HG03025 (cell line): ENCODE data around the gene DMD.

ENCODE experiments used
- ATAC-seq: cut with Tn5 transposase; IDR thresholded peaks from one replicate; pipeline ENCODE4 v1.9.1; 2021; ENCODE audit warnings: mild to moderate bottlenecking, moderate library complexity; ENCODE audit not compliant: unreplicated experiment, low FRiP score

The DMD gene

DNA sequence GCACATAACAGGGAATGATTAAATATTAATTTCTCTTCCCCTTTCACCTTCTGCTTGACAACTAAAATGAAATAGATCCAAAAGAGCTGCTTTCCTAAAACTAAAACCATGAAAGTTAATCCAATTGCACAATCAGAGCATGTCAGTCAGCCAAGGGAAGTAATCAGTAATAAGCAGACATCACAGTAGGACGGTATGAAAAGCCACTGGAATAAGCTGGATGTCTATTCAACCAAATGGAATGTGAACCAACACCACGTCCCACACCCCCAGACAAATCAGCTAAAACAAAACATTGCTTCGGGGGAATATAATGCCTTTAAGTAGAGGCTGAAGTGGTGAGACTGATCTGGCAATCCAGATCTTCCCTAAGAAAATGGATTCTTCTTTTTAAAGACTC, 1280.1 kb downstream of the DMD start:
- ATAC-seq: no peak

DNA sequence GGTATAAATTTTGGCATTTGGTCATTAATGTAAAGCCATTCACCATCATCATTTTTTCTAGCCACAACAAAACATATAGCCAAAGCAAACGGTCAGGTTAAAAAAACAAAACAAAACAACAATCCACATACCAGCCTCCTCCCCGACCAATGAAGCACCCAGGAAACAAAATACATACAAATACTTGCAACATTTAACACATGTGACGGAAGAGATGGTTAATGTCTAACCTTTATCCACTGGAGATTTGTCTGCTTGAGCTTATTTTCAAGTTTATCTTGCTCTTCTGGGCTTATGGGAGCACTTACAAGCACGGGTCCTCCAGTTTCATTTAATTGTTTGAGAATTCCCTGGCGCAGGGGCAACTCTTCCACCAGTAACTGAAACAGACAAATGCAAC, 1282.0 kb downstream of the DMD start:
- no peak for ATAC-seq

DNA sequence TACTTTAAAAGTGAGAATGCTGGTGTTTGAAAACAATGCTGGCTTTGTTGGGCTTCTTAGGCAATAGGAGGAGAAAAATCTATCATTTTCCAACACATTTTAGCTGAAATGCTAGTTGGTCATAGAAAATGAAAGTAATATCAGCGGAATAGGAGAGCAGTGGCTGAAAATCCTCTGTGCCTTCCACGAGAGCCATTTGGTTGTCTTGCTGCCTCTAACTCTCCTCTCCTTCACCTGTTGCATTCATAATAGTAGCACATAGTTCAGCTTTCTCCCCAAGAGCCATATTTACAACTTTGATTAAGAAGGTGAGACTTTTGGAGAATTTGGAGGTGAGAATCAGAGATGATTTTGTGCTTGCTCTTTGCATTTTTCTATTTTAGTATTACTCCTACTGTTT, 1290.1 kb downstream of the DMD start:
- ATAC-seq: no peak

DNA sequence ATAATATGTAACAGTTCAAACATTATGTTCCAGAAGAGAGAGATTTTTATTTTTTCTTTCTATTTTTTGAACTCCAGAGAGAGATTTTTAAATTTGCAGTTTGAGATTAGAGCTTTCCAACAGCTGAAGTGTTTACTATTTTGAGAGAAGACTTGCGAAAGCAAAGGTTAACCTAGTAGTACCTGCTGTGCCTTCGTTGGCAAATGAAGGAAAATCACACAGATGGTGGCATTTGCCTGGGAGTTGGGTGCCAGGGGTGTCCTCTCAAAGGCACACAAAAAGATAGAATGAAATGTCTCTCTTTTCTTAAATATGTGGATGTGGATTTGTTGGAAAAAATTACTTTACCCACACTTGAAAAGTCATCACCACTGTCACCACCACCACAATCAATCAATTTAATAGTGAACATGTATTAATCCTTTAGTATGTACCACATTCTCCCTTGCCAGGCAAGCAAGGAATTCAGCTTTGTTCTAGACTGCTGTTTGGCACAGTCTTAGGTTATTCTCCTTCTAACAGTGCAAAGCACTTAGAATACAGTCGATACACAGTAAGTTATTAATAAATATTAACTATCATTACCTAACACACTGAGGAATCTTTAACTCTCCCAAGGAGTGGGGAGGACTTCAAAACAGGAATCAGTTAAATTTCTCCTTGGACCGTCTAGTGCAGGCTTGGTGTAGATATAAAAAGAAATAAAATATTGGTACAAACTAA, 1301.3 kb downstream of the DMD start:
- no peak for ATAC-seq

DNA sequence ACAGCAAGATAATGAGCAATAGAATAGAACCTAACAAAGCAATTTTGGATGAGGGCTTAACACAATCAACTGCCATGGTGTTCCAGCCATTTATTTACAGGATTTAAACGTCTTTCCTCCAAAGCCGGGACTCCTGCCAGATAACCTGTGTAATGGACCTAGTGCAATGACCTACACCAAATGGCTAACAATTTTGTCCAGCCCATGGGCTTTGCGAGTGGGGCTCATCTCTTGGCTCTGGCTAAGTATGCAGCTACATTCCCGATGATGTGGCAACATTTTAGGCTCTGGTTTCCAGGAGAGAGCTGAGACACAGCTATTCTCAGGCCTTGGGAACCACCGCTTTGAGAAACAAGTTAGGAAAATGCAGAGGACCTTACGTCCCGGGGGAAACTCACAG, 1317.2 kb downstream of the DMD start:
- no peak for ATAC-seq

DNA sequence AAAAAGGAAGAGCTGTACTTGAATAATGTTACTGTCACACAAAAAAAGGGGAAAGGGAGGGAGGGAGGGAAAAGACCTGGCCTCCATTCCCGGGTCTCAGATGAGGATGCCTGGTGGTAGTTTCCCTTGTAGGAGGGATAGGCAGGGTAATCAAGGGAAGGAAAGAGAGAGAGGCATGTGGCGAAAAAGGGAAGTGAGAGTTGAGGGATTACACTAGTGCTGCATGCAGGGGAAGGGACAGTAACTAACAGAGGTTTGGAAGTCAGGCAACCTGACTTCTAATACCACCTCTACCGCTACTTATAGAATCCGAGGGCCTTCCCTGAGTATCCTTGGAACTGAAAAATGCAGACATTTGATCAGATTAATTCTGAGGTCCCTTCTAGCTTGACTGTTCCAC, 1317.8 kb downstream of the DMD start:
- no peak for ATAC-seq

DNA sequence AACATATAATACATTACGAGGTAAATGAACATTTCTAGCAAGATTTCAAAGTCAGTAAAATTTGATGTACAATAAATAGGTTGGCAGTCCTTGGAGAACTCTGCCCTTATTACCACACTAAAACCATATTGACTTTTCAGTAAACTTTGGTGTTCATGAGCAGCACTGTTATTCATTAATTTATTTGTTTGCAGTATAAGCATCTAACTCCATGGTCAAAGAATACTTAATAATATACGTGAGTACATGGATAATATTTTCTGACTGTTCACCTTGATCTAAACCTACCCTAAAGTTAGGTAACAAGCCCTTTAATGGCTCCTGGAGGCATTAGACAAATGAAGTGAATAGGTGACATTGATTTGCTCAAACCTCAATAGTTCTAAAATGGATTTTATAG, 1322.3 kb downstream of the DMD start:
- ATAC-seq: no peak

DNA sequence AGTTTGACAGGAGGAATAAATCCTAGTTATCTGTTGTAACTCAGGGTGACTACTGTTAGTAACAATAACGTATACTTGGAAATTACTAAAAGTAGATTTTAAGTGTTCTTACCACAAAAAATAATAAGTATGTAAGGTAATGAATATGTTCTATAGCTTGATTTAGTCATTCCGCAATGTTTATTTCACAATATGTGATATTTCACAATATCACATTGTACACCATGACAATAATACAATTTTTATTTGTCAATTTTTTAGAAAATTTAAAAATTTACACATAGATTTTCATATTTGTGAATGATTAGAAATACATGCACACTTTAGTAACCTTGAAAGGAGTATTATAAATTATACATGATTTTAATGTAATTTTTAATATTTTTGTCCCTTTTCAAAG, 1326.8 kb downstream of the DMD start:
- no peak for ATAC-seq

DNA sequence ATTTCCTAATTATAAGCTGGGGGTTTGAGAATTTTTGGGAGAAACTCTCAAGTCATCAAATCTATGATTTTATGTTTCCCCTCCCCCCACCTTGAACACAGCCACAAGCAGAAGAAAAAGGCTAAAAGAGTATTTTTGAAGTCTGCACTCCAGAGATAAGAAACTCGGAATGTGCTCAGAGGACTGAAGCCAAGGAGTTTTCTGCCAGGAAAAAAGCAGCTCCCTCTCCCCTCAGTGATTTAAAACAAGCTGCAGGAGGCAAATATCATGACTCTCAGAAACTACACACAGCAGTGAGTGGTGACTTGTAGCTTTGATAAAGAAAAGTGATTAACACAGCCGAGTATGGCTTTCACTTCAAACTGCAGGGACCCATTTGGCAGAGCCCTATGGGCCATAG, 1339.3 kb downstream of the DMD start:
- ATAC-seq: no peak

DNA sequence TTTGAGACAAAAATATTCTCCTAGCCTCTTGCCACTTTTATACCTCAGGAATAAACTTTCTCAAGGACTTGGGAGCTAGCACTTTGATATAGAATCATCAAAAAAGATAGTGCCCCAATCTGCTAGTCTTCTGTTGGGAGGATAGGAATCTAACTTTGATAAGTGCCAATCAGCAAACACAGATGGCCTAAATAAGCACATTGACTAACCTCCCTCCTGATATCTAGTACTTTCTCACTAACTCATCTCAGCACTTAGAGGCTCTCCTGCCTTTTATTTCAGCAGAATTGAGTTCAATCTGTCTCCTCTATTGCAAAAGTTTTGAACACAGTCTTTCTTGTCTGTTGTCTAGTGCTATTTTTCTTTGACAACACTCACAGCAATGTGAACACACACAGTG, 1341.1 kb downstream of the DMD start:
- no peak for ATAC-seq

DNA sequence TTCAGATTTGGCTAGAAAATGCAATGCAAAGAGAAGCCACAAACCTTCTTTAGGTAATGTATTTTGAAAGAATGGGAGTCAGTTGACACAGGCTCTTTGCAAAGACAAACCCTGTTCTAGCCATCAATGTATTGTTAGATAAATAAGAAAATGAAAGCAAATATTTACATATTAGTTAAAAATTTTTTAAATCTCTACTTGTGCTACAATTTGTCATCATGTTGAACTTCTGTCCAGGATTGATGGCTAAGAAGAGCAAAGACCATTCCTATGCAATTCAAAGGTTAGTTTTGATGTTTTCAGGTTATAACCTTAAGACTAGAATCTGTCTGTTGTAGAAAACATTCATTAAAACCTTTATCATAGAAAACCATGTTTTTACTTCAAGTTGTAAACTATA, 1350.7 kb downstream of the DMD start:
- no peak for ATAC-seq

DNA sequence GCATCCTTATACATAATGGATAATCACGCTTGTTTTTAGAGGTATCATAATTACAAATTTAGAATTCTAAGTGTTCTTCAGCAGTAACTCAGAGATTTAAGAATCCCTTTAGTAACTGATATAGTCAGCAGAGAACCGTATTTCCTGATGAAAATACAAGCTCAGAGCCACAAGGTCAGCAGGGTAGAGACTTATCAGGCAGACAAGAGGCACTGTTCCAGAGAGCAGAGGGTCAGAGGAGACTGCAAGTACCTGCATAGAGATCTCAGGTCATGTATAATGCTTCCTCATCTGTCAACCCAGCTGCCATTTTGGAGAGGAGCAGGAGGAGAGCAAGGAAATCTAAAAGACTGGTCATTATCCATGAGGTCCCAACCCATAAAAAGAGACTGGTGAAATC, 1352.4 kb downstream of the DMD start:
- ATAC-seq: no peak

DNA sequence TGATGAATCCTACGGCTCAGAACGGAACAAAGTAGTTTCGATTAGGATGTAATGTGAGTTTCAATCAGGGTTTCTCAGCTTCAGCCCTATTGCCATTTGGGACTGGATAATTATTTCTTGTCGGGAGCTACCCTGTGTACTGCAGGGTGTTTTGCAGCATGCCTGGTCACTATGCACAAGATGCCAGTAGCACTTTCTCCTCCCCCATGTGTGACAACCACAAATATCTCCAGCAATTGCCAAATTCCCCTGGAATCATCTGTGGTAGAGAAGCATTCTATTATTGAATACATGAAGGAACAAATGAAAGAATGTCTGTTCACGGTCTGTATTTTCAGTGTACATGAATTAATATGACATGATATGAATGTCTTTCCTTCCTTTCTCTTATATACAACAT, 1356.6 kb downstream of the DMD start:
- no peak for ATAC-seq

DNA sequence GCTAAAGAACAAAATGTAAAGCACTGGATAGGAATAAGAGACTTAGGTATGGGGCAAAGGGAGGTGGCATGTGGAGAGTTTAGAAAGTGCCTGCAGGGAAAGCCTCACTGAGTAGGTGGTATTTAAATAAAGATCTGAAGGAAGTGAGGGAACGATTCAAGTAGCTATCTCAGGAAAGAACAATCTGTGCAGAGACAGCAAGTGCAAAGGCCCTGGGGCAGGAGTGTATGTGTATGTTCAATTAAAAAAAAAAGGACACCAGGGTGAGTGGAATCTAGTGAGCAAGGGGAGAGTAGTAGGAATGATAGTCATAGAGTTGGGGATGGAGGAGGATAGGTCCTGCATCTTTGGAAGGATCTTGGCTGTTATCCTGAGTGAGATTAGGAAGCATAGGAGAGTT, 1359.6 kb downstream of the DMD start:
- no peak for ATAC-seq

DNA sequence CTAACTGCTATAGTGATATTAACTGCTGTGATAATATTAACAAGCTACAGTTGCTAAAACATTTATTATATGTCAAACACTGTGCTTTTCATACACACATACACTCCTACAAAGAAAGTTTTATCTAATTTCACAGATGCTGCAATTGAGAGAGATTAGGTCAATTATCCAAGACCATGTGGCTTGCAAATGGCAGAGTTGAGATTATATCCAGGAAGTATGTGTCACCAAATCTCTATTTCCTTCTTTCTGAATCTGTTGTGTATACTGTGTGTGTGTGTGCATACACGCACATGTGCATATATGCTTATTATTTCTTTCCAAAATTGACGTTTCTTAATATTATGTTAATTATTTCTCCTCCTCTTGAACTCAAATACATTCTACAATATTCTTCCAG, 1363.6 kb downstream of the DMD start:
- no peak for ATAC-seq

DNA sequence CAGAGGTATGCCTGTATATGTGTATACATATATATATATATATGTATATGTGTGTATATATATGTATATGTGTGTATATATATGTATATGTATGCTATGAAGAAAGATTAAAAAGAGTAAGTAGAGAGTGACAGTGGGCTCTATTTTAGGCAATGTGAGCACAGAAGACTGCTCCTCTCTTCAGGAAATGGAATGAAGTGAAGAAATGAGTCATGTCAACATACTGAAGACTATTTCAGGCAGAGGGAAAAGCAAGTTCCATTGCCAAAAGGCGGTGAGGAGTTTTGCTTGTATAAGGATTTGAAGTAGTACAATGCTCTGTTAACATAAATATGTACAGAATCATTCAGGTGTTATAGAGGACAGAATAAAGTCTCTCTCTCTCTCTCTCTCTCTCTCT, 1366.3 kb downstream of the DMD start:
- no peak for ATAC-seq

DNA sequence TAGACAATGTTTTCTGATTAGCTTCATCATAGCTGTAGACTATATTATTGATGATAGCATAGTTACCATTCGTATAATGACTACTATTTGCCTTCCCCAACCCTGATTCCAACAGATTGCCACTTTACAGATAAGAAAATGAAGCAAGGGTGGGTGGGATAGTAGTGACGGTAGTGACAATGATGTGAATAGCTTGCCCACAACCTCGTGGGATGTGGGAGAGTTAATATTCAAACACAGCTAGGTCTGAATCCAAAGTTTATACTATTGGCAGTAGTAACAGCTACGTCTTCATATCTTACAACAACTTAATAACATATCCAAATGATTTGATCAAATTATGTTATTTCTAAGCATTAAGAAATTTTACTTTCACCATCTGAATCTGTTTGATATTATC, 1372.7 kb downstream of the DMD start:
- ATAC-seq: no peak

DNA sequence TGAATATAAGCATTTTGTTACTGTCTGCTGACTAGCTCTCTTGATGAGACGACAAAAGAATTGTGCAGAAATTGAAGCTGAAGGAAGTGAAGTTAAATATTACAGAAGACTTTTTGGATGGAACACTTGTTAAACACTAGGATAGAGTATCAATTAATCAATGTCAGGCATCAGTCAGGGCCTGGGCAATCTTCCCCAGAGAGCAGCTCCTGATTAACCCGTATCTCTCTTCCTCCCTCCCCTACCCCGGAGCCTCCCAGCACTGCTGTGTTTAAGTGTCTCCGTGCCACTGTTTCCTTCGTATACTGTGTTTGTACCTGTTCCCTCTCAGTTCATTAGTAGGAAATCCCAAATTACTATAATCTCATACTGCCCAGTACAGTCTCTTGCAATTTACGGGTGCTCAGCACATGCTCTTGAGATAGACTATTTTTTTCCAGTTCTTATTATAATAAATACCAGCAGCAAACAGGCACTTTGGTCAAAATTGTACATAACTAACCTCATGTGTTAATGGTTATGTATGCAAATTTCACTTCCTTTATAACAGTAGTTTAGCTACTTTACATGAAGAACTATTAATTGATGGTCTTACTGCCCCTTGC, 1373.8 kb downstream of the DMD start:
- ATAC-seq: no peak

DNA sequence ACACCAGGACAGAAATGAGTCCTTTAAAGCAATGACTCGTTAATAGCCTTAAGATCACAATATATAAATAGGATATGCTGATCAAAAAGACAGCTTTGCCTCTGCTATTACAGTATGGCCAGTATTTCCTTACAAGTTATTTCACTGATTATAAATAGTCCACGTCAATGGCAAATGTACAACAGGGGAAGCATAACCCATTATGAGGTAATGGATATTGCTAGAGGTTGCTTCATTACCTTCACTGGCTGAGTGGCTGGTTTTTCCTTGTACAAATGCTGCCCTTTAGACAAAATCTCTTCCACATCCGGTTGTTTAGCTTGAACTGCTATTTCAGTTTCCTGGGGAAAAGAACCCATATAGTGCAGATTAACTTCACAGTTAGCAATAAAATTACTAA, 1374.9 kb downstream of the DMD start:
- ATAC-seq: no peak

DNA sequence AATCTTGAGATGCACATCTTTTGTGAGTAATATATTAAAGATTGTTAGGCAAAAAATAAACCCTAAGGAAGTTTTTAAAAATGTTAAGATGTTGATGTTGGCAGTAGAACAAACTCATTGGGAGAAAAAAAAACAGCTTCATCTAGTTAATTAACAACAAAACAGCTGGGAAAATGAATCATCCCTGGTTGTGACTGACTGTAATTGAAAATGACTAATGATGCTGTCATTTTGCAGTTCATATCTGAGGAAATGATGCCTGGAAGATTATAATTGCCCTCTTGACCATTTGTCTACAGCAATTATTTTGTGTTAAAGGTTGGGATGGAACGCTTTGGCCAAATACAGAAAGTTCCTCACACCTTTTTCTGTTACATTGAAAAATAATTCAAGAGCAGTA, 1379.1 kb downstream of the DMD start:
- no peak for ATAC-seq

DNA sequence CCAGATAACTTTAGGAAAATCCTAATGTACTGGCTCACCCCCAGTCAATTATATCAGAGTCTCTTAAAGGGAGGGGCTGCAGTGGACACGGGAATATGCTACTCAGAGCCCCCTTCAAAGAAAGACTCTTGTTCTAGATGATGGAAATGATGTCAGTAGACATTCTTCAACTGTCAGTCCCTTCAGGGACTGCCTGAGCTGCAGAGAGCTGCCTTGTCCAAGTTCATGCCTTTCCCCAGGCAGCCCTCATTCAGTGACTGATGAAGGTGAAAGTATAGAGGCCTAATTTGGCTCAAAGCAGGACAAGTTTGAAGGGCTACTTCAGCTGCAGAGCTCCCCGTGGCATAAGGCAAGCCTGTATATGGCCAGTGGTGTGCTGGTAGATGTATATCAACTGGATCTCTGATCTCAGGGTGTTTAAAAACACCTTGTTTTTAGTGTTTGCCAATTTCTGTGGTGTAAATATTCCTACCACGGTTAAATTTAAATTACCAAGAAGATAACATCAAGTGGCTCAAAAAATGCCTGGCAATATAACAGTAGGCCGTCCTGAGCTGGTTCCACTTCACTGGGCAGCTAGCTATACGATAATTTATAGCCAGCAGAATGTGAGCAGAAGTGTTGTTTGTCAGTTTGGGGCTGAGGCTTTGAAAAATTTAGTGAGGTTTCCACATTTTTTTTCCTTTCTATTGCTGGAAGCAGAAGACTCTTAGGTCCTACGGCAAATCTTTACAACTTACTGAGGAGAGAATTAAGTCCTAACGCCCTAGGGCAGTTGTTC, 1390.7 kb downstream of the DMD start:
- ATAC-seq: no peak

DNA sequence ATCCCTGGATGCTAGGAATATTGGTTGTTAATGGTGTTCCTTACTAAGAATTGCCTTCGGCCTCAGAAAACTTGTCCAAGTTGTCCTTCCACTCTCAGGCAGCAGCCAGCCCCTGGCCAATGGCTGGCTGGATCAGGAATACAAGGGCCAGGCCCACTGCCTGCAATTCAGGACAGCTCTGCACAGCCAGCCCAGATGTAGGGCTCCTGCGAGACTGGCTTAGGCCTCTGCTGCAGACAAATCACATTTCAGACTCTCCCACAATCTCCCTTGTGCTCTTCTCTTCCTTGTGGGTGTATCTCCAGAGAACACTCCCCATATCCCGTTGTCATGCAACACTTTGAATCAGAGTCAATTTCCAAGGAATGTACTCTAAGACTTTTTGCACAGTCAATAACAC, 1391.9 kb downstream of the DMD start:
- ATAC-seq: no peak
